Left forelimb (tissue), 1 donor: ENCODE measurements around the gene ZNF563.

ENCODE experiments used
- DNase-seq: peaks from one replicate; pipeline ENCODE4 v3.0.0-alpha.2; 2018; ENCODE audit warnings: low spot score

Gene ZNF563

DNA sequence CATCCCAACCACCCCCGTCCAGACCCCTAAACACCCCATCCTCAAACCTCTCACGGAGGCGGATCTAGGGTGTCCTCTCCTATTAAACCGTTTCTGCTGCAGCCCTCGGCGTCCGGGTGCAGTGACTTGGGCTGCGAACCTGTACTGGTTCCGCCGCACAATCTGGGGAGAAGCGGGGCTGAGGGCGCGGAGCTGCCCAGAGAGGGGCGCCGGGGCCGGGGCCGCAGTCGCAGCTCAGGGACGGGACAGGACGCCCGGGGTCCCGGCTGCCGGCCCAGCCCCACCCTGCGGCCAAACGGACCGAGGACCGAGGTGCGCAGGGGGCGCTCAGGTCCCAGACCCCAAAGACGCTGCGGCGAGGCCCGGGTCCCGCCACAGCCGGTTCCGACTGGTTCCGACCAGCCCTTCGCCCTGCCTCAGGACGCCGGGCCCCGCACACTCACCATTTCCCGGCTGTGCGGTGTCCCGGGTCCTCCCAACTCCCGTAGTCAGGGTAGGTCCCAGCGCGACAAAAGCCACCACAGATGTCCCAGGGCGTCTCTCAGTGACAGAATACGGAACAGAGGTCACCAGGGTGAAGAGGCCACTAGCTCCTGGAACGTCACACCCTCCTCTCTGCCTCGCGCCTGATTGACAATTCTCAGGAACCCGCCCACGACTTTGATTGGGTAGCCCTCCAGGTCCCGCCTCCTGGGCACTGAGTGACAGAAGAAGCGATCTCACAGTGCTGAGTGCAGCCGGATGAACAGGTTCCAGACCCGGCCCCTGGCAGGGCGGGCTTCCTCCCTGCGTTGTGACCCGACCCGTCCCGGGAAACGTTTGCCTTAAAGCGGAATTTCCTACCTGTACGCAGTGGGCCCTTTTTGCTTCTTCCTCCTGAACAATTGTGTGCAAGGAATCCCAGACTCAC is 38.9 kb downstream of the ZNF563 start, which contains the start of gene ZNF44:
Gene ZNF44, minus strand, starts transcription at position 635 of the 910 bp plus-strand sequence. Its CDS starts 189 bp downstream, at position 446.
- peak; percentile 97 for DNase-seq

- DNase-seq = peak; percentile 70
These were observed 39.6 kb downstream of the ZNF563 start for GRCh38 chr19:12293777-12294248.

- no peak for DNase-seq
These were observed 43.7 kb downstream of the ZNF563 start for GRCh38 chr19:12289790-12290065.

- no peak for DNase-seq
These were observed 45.4 kb downstream of the ZNF563 start for GRCh38 chr19:12287958-12288500.

DNA sequence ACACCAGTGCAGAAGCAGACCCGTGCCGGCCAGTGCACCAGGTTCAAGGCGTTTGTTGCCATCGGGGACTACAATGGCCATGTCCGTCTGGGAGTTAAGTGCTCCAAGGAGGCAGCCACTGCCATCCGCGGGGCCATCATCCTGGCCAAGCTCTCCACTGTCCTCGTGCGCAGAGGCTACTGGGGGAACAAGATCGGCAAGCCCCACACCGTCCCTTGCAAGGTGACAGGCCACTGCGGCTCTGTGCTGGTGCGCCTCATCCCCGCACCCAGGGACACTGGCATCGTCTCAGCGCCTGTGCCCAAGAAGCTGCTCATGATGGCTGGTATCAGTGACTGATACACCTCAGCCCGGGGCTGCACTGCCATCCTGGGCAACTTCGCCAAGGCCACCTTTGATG is 48.8 kb downstream of the ZNF563 start:
- no peak for DNase-seq

GRCh38 chr19:12284226-12284625 is 49.2 kb downstream of the ZNF563 start:
- no peak for DNase-seq

DNA sequence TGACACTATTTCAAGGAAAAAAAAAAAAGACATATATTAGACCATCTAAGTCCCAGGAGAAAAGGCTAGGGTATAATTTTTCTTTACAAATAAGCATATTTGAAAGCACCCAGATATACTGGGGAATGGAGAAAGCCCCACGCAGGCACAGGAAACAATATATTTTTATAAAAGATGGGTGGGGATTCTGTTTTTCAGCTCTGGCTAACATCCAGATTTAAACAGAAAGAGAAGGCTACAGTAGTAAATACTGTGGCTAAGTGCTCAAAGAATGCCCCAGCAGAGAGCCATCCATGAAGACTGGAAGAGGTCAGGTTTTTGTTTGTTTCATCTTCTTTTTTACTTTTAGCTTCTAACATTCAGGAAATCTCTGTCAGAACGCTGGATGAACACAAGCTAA is 54.7 kb downstream of the ZNF563 start:
- no peak for DNase-seq

DNA sequence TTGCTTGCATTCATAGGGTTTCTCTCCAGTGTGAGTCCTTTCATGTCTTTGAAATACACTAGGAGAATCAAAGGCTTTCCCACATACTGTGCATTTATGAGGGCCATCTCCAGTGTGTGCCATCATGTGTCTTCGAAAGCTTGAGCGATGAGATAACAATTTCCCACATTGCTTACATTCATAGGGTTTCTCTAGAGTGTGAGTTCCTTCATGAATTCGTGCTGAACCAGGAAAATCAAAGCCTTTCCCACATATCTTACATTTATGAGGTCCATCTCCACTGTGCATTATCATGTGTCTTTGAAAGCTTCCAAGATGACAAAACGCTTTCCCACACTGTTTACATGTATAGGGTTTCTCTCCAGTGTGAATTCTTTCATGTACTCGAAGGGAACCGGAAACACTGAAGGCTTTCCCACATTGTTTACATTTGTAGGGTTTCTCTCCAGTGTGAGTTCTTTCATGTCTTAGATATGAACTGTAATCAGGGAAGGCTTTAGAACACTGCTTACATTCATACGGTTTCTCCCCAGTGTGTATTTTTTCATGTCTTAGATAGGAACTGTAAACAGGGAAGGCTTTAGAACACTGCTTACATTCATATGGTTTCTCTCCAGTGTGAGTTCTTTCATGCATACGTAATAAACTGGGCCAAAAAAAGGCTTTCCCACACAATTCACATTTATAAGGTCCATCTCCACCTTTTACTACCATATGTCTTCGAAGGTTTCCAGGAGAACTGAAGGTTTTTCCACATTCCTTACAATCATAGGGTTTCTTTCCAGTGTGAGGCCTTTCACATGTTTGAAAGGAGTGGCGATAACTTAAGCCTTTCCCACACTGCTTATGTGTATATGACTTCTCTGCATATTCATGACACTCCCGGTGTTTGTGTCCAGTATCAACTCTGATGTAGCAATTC is 60.2 kb downstream of the ZNF563 start:
- DNase-seq = no peak

DNA sequence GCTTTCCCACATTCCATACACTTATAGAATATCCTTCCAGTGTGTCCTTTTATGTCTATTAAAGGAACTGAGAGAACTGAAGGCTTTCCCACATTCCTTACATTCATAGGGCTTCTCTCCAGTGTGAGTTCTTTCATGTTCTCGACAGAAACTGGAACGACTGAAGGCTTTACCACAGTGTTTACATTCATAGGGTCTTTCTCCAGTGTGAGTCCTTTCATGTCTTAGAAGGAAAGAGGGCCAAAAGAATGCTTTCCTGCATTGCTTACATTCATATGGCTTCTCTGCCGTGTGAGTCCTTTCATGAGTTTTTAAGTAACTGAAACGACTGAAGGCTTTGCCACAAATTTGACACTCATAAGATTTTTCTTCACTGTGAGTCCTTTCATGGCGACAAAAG is 61.0 kb downstream of the ZNF563 start:
- DNase-seq = no peak

- DNase-seq = no peak
These were observed 62.6 kb downstream of the ZNF563 start for GRCh38 chr19:12270854-12271253.
